Fibroblast of the aortic adventitia (primary cell): ENCODE data around the gene NR4A1. TPM values are rescaled to one million over a fixed set of nuclear protein-coding genes. Genes with fewer than 3 reads are reported as not detected.

Experiments used
- DNase-seq: peaks from one replicate; pipeline ENCODE4 v3.0.0-alpha.2; 2010; ENCODE audit warnings: low read depth
- H3K4me3 ChIP-seq: 2 replicates; pipeline ENCODE4 v1.5.1; 2011; ENCODE audit warnings: low read depth, mild to moderate bottlenecking, control low read depth, low read length, moderate library complexity
- total RNA-seq: library from RNA; depleted of rRNA; stranded (reverse); fragments of >200 nt; gene quantifications from 2 replicates; pipeline ENCODE4 v1.2.3, GENCODE V29; 2012; ENCODE audit warnings: low replicate concordance
- TF ChIP-seq, protein P1 (sequence below): IDR thresholded peaks from 2 replicates; pipeline ENCODE4 v1.5.1; 2011; ENCODE audit warnings: mild to moderate bottlenecking, low read length, control low read depth, inconsistent platforms; ENCODE audit not compliant: insufficient read depth

Gene NR4A1
- total RNA-seq, 1 donor: 3.9 TPM

DNA sequence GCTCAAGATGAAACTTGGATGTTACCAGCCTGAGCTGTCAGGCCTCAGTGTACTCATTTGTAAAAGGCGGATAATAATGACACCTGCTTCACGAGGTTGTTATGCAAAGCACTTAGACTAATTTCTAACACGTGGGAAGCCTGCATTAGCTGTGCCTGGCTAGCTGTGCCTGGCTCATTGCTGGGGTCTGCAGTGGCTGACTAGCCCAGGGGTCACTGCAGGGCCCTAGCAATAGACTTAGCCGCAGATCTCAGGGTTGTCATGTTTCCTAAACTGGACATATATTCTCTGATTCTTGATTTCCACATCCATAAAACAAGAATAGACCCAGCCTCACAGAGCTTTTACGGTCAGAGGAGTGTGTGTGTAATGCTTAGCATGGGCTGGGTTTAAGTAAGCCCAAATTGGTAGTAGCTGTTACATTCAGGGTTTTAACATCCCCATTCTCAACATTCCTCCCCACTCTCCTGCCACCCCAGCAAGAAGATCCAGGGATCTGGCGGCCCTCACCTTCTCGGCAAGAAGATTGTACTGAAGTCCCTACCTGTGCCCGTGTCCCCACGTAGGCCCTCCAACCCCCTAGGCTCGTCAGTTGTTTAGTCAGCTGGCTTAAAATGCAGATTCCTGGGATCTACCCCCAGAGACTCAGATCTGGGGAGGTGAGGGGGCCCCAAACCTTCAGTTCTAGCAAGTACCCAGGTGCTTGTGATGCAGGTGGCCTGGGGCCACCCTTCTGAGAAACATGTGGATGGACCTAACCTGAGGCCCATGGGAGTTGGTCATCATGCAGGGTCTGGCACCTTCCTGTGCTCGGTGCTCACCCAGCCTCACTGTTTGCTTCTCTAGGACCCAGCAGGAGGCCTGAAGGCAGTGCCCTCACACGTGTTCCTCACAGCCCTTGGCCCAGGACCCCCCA is 8.6 kb downstream of the NR4A1 start:
- H3K4me3 ChIP-seq: no peak overlapping the region
- TF ChIP-seq, protein P1, sequence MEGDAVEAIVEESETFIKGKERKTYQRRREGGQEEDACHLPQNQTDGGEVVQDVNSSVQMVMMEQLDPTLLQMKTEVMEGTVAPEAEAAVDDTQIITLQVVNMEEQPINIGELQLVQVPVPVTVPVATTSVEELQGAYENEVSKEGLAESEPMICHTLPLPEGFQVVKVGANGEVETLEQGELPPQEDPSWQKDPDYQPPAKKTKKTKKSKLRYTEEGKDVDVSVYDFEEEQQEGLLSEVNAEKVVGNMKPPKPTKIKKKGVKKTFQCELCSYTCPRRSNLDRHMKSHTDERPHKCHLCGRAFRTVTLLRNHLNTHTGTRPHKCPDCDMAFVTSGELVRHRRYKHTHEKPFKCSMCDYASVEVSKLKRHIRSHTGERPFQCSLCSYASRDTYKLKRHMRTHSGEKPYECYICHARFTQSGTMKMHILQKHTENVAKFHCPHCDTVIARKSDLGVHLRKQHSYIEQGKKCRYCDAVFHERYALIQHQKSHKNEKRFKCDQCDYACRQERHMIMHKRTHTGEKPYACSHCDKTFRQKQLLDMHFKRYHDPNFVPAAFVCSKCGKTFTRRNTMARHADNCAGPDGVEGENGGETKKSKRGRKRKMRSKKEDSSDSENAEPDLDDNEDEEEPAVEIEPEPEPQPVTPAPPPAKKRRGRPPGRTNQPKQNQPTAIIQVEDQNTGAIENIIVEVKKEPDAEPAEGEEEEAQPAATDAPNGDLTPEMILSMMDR: no peak
- peak; percentile 77 for DNase-seq

DNA sequence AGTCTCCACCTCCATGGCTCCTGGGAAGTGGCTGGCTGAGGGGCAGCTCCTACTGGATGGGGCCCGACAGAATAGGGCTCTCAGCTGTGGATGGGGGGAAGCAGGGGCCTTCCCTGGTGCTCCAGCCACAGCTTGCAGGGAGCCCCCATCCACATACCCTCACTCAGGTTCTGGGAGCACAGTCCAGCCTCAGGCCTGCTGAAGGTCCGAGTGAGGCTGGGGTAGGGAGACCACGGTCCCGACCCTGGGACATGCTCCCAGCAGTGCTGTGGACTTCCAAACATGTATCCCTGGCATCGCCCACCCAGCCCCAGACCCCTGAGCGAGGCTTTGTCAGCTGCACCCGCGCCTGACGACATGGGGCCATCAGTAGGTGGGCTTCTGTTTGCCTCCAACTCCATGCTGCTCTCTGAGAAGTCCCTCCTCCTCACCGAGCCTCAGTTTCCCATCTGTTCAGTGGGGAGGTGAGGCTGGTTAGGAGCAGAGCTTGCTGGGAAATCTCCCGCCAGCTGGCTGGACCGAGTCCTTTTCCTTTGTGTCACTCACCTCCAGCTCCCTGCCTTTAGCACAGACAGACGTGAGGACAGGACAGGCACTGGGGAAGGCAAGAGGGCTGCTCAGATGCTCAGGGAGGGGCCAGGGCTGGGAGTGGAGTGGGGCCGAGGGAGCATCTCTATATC is 9.4 kb downstream of the NR4A1 start:
- no peak overlapping the region for H3K4me3 ChIP-seq
- peak; percentile 62 for DNase-seq
- TF ChIP-seq, protein P1: no peak

DNA sequence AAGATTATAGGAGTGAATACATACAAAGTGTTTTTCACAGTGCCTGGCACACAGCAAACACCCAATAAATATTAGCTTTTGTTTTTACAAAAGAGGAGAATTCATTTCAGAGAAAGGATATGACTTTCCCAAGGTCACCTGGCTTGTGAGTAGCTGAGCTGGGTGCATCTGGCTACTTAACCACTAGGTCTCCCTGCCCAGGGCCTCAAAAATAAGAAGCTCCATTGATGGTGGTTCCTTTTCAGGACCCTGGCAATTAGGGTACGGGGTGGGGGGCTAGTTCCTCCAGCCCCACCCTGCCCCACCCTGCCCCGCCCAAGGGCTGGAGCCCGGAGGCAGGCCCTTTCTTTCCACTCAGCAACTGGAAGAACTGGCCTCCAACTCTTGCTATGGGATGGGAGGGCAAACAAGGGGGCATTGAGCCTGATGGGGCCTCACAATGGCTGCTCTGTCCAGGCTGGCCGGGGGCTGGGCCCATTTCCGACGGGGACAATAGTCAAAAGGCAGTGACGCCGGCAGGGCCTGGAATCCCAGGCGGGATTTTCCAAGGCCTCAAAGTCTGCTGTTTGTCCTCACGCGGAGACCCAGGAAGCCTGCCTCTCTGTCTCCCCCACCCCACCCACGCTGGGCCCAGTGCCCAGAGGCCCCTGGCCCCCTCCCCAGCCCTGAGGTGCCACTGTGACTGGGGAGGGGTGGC is 10.4 kb downstream of the NR4A1 start:
- TF ChIP-seq, protein P1: no peak
- peak; percentile 37 for DNase-seq
- no peak overlapping the region for H3K4me3 ChIP-seq

DNA sequence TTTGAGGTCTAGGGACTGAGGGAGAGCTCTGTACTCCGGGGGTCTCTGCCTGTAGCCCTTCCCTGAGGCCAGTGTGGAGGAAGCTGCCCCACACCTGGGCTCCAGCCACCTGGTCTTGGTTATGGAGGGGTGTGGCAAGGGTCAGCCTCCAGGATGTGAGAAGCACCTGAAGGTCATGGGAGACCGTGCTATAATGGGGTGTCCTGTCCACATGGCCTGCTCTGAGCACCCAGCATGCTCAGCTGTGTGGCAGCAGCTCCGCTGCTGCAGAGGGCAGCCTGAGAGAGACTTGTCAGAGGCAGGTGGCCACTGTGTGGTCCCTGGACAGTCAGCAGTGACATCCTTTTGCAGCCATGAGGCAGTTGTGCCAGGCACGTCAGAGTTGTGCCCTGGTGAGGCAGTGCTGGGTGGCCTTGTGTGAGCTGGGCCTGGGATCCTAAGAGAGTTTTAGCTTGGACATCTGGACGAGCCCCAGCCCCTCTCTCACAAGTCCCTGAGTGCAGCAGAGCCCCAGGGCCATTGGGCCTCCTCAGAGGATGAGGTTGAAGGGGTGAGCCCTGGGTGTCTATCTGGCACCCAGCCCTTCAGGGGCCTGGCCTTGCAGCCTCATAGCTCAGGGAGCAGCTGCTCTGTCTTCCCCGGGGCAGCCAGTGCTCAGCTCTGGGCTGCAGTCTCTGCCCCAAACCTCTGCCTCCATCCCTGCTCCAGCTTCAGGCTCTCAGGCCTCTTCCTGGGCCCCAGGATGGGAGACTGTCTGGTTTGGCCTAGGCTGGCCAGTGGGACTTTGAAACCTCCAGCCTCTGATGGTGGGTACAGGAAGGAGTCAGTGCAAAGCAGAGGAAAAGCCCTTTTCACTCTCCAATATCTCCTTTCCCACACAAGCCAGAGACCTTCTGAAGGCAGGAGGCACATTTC is 11.2 kb downstream of the NR4A1 start:
- TF ChIP-seq, protein P1: no peak
- DNase-seq: no peak
- H3K4me3 ChIP-seq: no peak overlapping the region

DNA sequence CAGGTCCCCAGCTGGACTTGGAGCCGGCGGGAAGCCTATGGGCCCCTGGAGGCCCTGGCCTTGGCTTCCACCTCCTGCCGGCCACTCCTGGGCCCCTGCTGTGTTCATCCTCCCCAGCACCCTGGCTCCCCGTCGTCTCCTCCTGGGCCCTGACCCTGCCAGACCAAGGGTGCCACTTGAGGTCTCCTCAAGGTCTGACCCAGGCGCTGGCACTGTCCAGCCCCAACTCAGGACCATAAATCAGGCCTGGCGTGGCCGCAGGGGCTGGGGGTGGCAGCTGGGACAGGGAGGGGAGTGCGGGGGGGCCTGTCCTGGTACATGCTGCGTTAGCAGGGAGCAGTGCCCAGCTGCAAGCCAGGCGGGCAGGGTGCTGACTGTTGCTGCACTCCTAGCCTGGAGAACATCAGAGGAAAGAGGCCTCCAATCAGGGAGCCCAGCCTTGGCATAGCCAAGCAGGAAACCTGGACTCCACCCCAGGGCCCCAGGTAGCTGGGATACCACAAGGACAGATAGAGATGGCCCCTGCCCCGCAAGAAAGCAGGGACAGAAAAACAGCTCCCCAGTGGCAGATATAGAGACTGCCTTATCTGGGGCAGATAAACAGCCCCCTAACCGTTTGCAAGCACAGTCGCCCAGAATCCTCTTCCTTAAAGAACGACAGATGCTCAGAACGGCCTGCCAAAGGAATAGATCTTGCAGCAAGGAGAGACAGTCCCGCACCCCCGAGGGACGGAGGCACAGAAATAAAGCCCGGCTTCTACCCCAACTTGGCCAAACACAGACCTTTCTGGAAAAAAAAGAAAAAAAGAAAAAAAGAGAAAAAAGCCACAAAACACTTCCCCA is 12.1 kb downstream of the NR4A1 start:
- no peak overlapping the region for H3K4me3 ChIP-seq
- no peak for DNase-seq
- TF ChIP-seq, protein P1: no peak
